ENCODE results near the gene FSTL4.

FSTL4 gene

GRCh38 chr5:133316346-133317343, 295.7 kb downstream of the FSTL4 start:
- DNase-seq, result no peak

- no peak for DNase-seq
Measured at GRCh38 chr5:133314086-133314485, 298.3 kb downstream of the FSTL4 start.

- no peak for DNase-seq
Measured at GRCh38 chr5:133311176-133311575, 301.2 kb downstream of the FSTL4 start.

- no peak for DNase-seq
Measured at GRCh38 chr5:133309984-133310621, 302.2 kb downstream of the FSTL4 start.

GRCh38 chr5:133309166-133309795, 303.1 kb downstream of the FSTL4 start:
- DNase-seq, result no peak

GRCh38 chr5:133307275-133307674, 305.1 kb downstream of the FSTL4 start:
- DNase-seq, result no peak

- DNase-seq, result no peak
Measured at GRCh38 chr5:133304707-133305216, 307.6 kb downstream of the FSTL4 start.

- DNase-seq, result no peak
Measured at GRCh38 chr5:133304178-133304577, 308.2 kb downstream of the FSTL4 start.

GRCh38 chr5:133303298-133303697, 309.0 kb downstream of the FSTL4 start:
- no peak for DNase-seq

GRCh38 chr5:133299728-133300127, 312.6 kb downstream of the FSTL4 start:
- DNase-seq, result no peak

- no peak for DNase-seq
Measured at GRCh38 chr5:133299021-133299420, 313.3 kb downstream of the FSTL4 start.

- no peak for DNase-seq
Measured at GRCh38 chr5:133298447-133298846, 313.9 kb downstream of the FSTL4 start.

- no peak for DNase-seq
Measured at GRCh38 chr5:133297293-133297692, 315.0 kb downstream of the FSTL4 start.

- no peak for DNase-seq
Measured at GRCh38 chr5:133296624-133297023, 315.7 kb downstream of the FSTL4 start.

- no peak for DNase-seq
Measured at GRCh38 chr5:133295520-133295919, 316.8 kb downstream of the FSTL4 start.

GRCh38 chr5:133294380-133294779, 318.0 kb downstream of the FSTL4 start:
- no peak for DNase-seq

GRCh38 chr5:133293960-133294359, 318.4 kb downstream of the FSTL4 start:
- no peak for DNase-seq

GRCh38 chr5:133292300-133292699, 320.0 kb downstream of the FSTL4 start:
- DNase-seq, result no peak

- no peak for DNase-seq
Measured at GRCh38 chr5:133291524-133291923, 320.8 kb downstream of the FSTL4 start.

- DNase-seq, result no peak
Measured at GRCh38 chr5:133290669-133291240, 321.6 kb downstream of the FSTL4 start.

GRCh38 chr5:133289686-133290367, 322.5 kb downstream of the FSTL4 start:
- DNase-seq, result no peak

GRCh38 chr5:133287500-133287899, 324.8 kb downstream of the FSTL4 start:
- peak; percentile 34 for DNase-seq
